SIG-M5 (cell line): Measurements from ENCODE around the gene OR2F2.
A peak's percentile ranks its signal among the peaks of the same experiment; 100 is the strongest.

ENCODE experiments used
- DNase-seq: peaks from one replicate; lab custom pipeline; 2025; lab: John Stamatoyannopoulos, UW

The OR2F2 gene

GRCh38 chr7:143934526-143935325 lies at the start of gene OR2F2:
Gene OR2F2, plus strand, starts transcription at chr7:143935233. Its CDS starts 0 bp downstream, at chr7:143935233.
- DNase-seq, result no peak

- DNase-seq, result no peak
Measured at GRCh38 chr7:143885951-143886350, 49.1 kb upstream of the OR2F2 start.

DNA sequence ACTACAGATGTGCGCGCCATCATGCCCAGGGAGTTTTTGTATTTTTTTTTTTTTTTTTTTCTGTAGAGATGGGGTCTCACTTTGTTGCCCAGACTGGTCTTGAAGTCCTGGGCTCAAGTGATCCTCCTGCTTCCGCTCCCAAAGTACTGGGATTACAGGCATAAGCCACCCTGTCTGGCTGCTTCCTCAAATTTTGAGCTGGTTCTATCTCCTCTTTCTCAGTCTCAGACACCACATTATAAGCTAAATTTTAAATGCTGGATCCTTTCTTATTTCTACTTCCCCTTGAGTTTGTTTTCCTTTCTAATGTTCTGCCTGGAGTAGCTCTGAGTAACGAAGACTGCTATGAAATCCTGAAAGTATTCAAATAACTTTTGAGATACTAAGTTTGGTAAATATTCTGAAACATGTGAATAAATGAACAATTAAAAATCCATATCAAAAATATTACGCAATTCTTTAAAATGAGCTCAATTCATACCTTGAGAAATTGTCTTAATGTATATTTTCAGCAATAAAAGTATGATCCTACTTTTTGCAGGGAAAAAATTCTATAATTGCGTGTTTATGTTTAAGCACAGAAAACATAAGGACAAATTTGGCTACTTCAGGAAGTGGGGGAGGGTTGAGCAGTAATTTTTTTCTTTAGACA lies 48.1 kb upstream of the OR2F2 start:
- DNase-seq, result no peak

DNA sequence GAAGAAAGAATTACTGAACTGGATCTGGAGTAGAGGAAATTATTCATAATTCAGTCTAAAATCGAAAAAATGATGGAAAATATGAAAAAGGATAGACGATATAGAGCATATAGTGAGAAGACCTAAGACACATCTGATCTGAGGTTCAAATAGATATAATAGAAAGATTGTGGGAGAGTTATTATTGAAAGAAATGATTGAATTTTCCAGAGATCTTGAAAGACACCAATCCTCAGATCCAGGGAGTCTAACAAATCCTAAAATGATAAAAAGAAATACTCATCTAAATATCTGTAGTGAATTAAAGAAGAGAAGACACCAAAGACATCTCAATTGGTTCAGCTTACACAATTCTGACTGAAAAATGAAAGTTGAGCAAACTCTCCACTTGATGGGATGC lies 46.0 kb upstream of the OR2F2 start:
- DNase-seq, result no peak

DNA sequence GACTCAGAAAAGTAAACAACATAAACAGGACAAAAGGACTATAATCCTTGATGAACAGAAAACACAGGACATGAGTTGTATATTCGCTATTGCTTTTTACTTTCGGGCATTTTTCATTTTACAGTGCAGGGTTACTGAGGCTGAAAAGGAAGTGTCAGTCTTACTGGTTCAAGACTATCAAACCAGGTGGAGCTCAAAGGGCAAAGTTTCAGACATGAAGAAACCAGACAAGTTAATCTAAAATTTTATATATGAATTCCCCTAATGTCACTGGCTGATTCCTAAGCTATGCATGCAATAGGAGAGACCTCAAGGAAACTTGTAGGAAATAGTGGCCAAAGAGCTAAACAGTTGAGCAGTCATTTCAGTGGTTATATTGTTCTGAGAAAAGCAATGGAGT lies 44.5 kb upstream of the OR2F2 start:
- DNase-seq, result no peak

DNA sequence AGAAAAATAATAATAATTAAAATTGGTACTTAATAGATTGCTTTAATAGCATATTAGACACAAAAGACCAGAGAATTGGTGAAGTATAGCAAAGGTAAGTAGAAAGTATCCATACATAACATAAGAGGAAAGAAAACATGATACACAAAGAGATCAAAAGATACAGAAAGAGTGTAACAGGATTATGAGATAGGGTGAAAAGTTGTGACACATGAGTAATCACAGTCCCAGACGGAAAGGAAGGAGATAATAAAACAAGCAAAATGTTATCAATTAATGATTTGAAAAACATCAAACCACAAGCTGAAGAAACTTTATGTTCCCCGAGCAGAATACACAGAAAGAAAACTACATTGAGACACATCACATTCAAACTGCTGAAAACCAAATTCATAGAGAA lies 43.6 kb upstream of the OR2F2 start:
- DNase-seq, result no peak

- DNase-seq, result no peak
Measured at GRCh38 chr7:143892527-143893300, 42.3 kb upstream of the OR2F2 start.

DNA sequence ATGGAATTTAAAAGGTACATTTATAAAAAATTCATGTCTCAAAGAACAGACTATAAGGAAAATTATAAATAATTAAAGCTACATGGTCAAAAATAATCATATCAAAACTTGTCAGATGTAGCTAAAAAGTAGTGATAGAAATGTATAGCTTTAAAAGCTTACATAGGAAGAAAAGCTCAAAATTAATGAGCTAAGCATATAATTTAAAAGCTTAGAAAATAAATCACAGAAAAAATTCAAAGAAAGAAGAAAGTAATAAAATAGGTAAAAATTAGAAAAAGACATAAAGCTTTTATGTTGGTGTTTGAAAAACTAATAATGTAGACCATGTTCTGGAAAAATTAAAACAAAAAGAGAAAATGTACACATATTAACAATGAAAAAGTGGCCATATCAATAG lies 38.4 kb upstream of the OR2F2 start:
- DNase-seq, result no peak

GRCh38 chr7:143898810-143899209 lies 36.2 kb upstream of the OR2F2 start:
- no peak for DNase-seq

- no peak for DNase-seq
Measured at GRCh38 chr7:143900230-143900766, 34.7 kb upstream of the OR2F2 start.

- DNase-seq, result no peak
Measured at GRCh38 chr7:143901332-143901667, 33.7 kb upstream of the OR2F2 start.

DNA sequence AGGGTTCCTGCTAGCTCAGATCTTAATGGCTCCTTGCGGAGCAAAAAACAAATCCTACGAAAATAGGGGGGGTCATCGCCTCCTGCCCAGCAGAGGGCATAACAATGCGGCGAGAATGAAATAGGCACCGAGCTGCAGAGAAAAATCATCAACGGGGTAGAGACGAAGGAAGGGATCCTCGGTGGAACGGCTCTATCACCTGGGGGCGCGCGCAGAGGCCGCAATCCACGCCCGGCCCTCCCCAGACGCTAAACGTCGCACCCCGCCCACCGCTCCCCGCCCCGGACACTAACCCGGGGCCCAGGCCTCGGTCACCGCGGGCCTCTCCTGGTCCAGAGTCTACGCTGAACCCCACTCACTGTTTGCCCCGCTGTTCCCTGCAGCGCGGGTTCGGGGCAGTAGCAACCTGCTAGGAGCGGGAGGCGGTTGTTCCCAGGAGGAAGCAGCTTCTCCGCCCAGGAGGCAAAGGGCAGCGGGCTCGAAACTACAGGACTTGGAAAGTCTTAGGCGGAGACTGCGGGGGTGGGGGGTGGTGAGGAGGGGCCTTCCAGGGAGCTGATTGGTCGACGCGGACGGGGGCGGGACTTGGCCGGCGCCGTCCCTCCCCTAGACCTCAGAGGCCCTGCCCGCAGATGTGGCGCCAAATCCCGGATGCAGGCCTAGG lies 33.2 kb upstream of the OR2F2 start, which contains the start of gene TCAF1:
TCAF1 (minus strand) TSS at position 509 of the 664 bp plus-strand sequence. CDS start 25,568 bp downstream, outside the sequence.
- DNase-seq, result peak; percentile 2

DNA sequence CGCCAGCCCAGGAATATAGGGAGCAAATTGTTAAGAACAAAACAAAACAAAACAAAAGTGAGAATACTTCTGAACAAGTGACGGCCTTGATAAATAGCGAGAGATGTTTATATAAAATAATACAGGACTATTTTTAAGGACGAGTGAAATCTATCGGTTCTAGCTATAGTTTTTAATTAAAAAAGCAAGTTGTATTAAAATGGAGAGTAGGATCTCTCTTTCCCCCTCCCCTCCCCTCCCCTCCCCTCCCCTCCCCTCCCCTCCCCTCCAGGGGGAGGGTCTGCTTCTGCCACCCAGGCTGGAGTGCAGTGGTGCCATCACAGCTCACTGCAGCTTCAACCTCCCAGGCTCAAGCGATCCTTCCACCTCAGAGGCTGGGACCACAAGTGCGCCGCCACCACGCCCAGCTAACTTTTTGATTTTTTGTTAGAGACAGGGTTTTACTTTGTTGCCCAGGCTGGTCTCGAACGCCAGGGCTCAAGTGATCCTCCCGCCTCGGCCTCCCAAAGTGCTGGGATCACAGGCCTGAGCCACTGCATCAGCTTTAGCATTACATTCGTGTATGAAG lies 32.6 kb upstream of the OR2F2 start:
- DNase-seq, result no peak

- no peak for DNase-seq
Measured at GRCh38 chr7:143905509-143905908, 29.5 kb upstream of the OR2F2 start.

DNA sequence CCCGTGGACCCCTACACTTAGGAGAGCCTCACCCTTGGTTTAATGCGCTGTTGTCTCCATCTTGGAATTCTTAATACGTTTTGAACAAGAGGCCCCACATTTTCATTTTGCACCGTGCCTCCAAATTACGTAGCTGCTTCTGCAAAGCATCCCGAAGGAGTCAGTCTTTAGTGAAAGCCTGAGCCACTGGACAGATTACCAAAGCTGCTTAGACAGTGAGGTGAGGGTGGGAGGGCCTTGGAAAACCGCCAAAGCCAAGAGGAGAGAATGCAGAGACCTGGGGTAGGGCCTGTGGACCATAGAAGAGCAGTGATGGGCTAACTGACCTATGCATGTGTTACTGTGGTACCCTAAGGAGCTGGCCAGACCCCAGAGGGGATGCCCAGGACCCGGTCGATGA lies 28.9 kb upstream of the OR2F2 start:
- no peak for DNase-seq

DNA sequence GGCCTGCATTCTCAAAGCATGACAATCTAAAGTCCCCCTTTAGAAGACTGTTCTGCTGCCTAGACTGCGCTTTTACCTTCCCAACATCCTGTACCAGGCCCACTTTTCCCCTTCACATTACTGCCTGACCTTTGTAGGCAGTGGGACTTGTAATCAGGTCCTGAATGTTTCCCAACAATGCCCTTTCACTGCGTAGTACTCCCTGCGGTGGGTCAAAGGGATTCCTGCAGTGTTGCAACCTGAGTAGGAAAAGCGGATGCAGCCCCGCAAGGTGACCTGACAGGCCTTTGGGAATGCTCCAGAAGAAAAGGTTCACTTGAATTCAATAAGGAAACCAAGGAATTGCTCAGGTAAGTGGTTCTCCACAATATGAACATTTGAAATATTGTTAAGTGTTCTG lies 28.1 kb upstream of the OR2F2 start:
- no peak for DNase-seq

- DNase-seq, result no peak
Measured at GRCh38 chr7:143908120-143908519, 26.9 kb upstream of the OR2F2 start.

GRCh38 chr7:143909863-143910262 lies 25.2 kb upstream of the OR2F2 start:
- no peak for DNase-seq

DNA sequence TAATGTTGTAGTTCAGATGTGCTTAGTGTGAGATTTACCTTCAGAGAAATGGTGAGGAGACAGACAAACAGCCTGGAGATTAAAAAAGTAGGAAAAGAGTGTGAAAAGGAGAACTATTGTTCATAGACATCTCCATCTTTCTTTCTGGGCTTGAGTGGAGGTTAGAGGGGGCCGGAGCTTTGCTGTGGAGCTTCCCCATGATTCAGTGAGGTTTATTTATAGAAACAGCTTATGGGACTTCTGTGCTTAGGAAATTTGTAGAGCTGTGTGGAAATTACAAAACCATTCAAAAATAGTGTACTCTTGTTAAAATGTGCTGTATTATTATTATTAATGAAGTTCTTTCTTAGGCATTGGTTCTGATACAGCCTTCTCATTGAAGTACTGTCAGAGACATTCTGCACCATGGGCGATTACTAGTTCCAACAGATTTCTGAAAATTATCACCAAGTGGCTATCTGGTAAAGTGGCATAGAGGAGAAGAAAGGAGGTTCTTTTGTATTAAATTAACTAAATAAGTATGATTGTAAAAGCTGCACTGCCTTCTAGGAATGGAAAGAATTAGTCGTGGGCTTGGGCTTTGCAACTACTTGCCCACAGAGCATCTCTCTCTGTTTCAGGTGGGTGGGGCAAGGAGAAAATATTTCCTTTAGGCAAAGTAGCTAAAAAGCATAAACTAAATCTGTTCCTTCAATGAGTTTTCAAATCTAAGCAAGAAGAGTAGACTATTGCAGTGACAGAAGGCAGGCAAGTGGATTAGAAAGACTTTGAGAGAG lies 24.4 kb upstream of the OR2F2 start:
- no peak for DNase-seq

DNA sequence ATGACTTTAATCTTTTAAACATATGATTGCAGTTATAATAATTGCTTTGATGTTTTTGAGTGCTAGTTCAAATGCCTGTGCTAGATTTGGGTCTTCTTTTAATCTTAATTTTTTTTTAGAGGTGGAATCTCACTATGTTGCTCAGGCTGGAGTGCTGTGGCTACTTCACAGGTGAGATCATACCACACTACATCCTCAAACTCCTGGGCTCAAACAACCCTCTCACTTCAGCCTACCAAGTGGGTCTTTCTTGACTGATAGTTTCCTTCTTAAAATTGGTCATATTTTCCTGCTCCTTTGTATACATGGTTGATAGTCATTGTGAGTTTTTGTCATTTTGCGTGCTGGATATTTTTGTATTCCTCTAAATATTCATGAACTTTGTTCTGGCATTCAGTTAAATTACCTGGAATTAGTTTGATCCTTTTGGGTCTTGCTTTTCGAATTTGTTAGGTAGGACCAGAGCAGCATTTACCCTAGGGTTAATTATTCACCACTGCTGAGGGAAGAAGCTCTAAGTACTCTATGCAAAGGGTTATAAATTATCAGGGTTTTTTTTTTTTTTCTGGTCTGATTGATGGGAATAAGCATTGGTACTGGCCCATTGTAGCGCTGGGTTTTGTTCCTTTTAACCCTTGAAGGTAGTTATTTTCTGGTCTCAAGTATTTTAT lies 21.0 kb upstream of the OR2F2 start:
- no peak for DNase-seq
